ENCODE results near the gene TDRD6.

TDRD6 gene

DNA sequence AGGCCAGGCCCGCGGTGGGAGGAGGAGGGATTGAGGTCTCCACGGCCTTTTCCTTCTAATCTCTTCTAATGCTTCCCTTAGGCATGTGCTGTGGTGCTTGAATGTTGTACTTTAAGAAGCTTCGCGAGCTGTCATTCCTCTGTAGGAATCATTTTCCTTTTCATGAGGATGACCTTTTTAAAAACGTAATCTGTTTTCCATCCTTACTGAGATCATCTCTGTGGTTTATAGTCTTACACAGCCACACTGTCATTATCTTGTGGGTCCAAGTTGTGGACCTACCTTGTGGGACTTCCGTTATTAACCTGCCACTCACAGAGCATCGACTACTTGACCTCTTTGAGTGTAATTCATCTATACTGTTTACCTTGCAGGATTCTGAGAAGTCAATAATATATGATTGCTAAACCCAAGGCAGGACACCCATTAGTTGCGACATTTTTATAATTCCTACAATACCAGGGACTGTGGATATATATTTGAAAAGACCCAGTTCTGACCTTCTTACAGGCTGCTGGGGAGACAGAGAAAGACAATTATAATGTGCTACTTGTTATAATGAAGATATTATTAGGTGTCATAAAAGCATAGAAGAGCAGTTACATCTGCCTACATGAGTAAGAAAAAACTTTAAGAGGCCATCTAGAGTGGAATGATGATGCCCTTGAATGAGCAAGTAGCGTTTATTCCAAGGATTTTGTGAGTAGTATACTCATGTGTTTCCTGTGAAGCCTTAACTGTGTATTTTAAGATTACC, 34.1 kb upstream of the TDRD6 start:
- Histone ChIP-seq H3K27me3 (replicated peaks) (no peaks in the 10 kb centered on the region), H3K4me3 (ENCODE audit: low read depth, low read length) (peak overlapping the region; percentile 78), H3K27ac (no peak overlapping the region), H3K36me3 (replicated peaks) (no peaks in the 10 kb centered on the region)
- DNase-seq = no peak
- in situ Hi-C loops (cut with HindIII; ENCODE audit: low pct_ligation_motif_present, low sequenced_read_pairs) = no loop called here
- TF ChIP-seq, protein P1, sequence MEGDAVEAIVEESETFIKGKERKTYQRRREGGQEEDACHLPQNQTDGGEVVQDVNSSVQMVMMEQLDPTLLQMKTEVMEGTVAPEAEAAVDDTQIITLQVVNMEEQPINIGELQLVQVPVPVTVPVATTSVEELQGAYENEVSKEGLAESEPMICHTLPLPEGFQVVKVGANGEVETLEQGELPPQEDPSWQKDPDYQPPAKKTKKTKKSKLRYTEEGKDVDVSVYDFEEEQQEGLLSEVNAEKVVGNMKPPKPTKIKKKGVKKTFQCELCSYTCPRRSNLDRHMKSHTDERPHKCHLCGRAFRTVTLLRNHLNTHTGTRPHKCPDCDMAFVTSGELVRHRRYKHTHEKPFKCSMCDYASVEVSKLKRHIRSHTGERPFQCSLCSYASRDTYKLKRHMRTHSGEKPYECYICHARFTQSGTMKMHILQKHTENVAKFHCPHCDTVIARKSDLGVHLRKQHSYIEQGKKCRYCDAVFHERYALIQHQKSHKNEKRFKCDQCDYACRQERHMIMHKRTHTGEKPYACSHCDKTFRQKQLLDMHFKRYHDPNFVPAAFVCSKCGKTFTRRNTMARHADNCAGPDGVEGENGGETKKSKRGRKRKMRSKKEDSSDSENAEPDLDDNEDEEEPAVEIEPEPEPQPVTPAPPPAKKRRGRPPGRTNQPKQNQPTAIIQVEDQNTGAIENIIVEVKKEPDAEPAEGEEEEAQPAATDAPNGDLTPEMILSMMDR (IDR thresholded peaks at IDR 0.05; ENCODE audit: low read depth, low read length, missing control alignments) = no peak

DNA sequence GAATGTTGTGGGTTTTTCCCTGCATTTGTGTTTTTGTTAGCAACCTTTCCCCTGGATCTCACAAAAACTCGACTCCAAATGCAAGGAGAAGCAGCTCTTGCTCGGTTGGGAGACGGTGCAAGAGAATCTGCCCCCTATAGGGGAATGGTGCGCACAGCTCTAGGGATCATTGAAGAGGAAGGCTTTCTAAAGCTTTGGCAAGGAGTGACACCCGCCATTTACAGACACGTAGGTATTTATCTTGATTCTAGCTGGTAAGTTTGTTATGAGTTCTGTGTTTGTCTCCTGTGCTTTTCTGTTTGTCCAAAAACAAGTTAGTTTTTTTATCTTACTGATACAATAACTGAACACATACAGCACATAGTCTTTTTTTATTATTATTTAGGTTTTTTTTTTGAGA, 31.9 kb upstream of the TDRD6 start:
- in situ Hi-C loops (cut with HindIII; ENCODE audit: low pct_ligation_motif_present, low sequenced_read_pairs) = no loop called here
- H3K36me3 ChIP-seq (replicated peaks) = no peaks in the 10 kb centered on the region
- no peak for DNase-seq
- TF ChIP-seq, protein P1 (IDR thresholded peaks at IDR 0.05; ENCODE audit: low read depth, low read length, missing control alignments) = peak; percentile 72
- no peaks in the 10 kb centered on the region for H3K27me3 ChIP-seq (replicated peaks)
- H3K4me3 ChIP-seq (ENCODE audit: low read depth, low read length) = no peak overlapping the region
- H3K27ac ChIP-seq = no peak overlapping the region

DNA sequence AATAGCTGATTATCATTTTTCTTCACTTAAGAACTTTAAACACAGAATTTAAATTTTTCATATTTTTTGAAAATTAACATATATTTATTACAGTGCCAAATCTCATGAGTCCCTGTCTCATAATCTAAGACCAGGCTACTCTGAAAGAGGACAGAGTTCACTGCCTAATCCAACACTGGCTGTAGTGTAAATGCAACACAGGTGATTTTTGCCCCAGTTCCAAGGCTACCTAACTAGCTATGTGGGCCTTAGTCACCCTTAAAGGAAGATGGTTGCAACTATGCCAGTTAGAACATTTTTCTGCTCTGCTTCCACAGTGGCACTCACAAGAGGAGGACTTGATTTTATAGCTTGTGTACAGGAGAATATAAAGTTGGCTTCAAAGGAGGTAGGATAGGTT, 30.0 kb upstream of the TDRD6 start:
- no peaks in the 10 kb centered on the region for H3K27me3 ChIP-seq (replicated peaks)
- DNase-seq = no peak
- no peaks in the 10 kb centered on the region for H3K36me3 ChIP-seq (replicated peaks)
- H3K27ac ChIP-seq = no peak overlapping the region
- in situ Hi-C loops (cut with HindIII; ENCODE audit: low pct_ligation_motif_present, low sequenced_read_pairs) = no loop called here
- H3K4me3 ChIP-seq (ENCODE audit: low read depth, low read length) = no peak overlapping the region
- TF ChIP-seq, protein P1 (IDR thresholded peaks at IDR 0.05; ENCODE audit: low read depth, low read length, missing control alignments) = no peak

DNA sequence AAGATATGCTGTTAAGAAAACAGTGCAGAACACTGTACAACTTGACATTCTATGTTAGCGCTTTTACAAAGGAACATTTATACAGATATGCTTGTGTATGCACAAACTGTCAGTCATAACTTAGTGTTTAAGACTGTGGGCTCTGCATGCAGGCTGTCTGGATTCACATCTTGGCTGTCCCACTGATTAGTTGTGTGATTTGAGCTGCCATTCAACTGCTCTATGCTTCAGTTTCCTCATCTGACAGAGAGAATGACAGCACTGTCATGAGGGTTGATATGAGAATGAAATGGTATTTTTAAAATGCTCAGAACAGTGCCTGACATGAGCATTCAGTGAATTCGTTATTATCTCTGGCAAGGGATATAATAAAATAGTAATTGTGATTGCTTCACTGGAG, 26.2 kb upstream of the TDRD6 start:
- Histone ChIP-seq H3K27me3 (replicated peaks) (no peaks in the 10 kb centered on the region), H3K36me3 (replicated peaks) (no peaks in the 10 kb centered on the region), H3K27ac (no peak overlapping the region), H3K4me3 (ENCODE audit: low read depth, low read length) (no peak overlapping the region)
- DNase-seq = no peak
- TF ChIP-seq, protein P1 (IDR thresholded peaks at IDR 0.05; ENCODE audit: low read depth, low read length, missing control alignments) = no peak
- in situ Hi-C loops (cut with HindIII; ENCODE audit: low pct_ligation_motif_present, low sequenced_read_pairs) = no loop called here

DNA sequence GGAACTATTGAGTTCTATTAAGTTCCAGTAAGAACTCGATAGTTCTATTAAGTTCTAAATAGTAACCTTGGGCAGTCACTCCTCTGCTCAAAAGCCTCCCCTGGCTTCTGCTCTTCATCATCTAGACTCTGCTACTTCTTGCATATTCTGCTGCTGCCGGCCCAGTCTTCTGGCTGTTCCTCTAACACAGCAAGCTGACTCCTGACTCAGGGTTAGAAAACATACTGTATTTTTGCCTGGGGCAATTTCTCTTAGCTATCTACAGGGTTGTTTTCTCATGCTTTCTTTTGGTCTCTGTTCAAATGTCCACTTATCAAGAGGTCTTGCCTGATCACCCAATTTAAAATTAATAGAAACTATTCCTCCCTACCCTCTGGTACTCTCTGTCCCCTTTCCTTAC, 20.3 kb upstream of the TDRD6 start:
- TF ChIP-seq, protein P1 (IDR thresholded peaks at IDR 0.05; ENCODE audit: low read depth, low read length, missing control alignments) = no peak

DNA sequence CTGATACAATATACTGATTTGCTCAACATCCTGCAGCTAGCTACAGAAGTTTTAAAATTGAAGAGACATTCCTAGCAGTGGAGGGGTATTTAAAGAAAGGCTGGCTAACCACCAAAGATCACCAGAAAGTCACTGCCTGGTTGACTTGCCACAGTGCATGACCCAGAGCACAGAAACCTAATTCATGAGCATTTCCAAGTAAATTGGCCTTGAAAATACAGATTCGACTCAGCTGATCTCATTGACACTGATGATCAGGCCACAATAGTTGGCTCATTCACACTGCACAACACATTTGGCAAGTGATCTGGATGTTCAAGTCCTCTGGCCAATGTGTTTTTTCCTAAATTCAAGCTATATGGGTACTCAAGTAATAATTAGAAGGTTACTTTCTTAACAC, 13.3 kb upstream of the TDRD6 start:
- in situ Hi-C loops (cut with HindIII; ENCODE audit: low pct_ligation_motif_present, low sequenced_read_pairs) = no loop called here
- no peak for DNase-seq
- TF ChIP-seq, protein P1 (IDR thresholded peaks at IDR 0.05; ENCODE audit: low read depth, low read length, missing control alignments) = no peak
- Histone ChIP-seq H3K36me3 (replicated peaks) (no peaks in the 10 kb centered on the region), H3K4me3 (ENCODE audit: low read depth, low read length) (no peak overlapping the region), H3K27ac (no peak overlapping the region), H3K27me3 (replicated peaks) (no peaks in the 10 kb centered on the region)

More for the DNA sequence above, 20.3 kb upstream of the TDRD6 start:
- Histone ChIP-seq H3K27me3 (replicated peaks) (no peaks in the 10 kb centered on the region), H3K27ac (no peak overlapping the region), H3K4me3 (ENCODE audit: low read depth, low read length) (no peak overlapping the region), H3K36me3 (replicated peaks) (no peaks in the 10 kb centered on the region)
- in situ Hi-C loops (cut with HindIII; ENCODE audit: low pct_ligation_motif_present, low sequenced_read_pairs) = no loop called here
- DNase-seq = no peak
